OCI-LY7 (cell line): ENCODE measurements around the gene NELL1. TPM values are rescaled to one million over a fixed set of nuclear protein-coding genes. Genes with fewer than 3 reads are reported as not detected.

Source experiments
- BruUV-seq: library from RNA; stranded (reverse); fragments of 400-500 nt; replicated peaks from 2 replicates; lab custom pipeline; 2021; lab: Mats Ljungman, UMichigan
- CTCF ChIA-PET: fragments of 300-600 bp; sonication (Branson Sonifier 250); formaldehyde crosslinking; loops from one replicate; lab custom pipeline; 2022; ENCODE audit warnings: antibody characterized with exemption; ENCODE audit not compliant: unreplicated experiment; lab: Charles Lee
- POLR2A ChIA-PET: fragments of 300-600 bp; sonication (Branson Sonifier 250); formaldehyde crosslinking; loops from one replicate; lab custom pipeline; 2022; ENCODE audit warnings: antibody characterized with exemption; lab: Charles Lee
- DNase-seq: peaks from one replicate; pipeline ENCODE4 v3.0.0-alpha.2; 2015; ENCODE audit warnings: low spot score
- H2AFZ ChIP-seq: fragments of 200-600 bp; sonication (generic), shearing (Covaris generic); 2 replicates; pipeline ENCODE4 v1.6.1; 2014; ENCODE audit warnings: mild to moderate bottlenecking, antibody characterized with exemption, low read length, moderate library complexity
- H3K27ac ChIP-seq: fragments of 200-600 bp; sonication (generic); 2 replicates; pipeline ENCODE4 v1.5.1; 2014; ENCODE audit warnings: mixed run types, low read depth, mild to moderate bottlenecking, moderate library complexity, low read length, inconsistent platforms; ENCODE audit not compliant: poor library complexity, severe bottlenecking
- H3K36me3 ChIP-seq: fragments of 200-600 bp; sonication (generic); 2 replicates; pipeline ENCODE4 v1.6.1; 2014; ENCODE audit warnings: mild to moderate bottlenecking, antibody characterized with exemption, low read length, moderate library complexity, mixed read lengths; ENCODE audit not compliant: insufficient read depth
- H3K4me1 ChIP-seq: fragments of 200-600 bp; sonication (generic); 2 replicates; pipeline ENCODE4 v1.5.1; 2014; ENCODE audit warnings: mild to moderate bottlenecking, low read length; ENCODE audit not compliant: insufficient read depth, poor library complexity, severe bottlenecking
- H3K4me2 ChIP-seq: fragments of 200-600 bp; sonication (generic); 2 replicates; pipeline ENCODE4 v1.6.1; 2014; ENCODE audit warnings: mild to moderate bottlenecking, low read length
- H3K4me3 ChIP-seq: fragments of 200-600 bp; sonication (generic); 2 replicates; pipeline ENCODE4 v1.5.1; 2014; ENCODE audit warnings: mild to moderate bottlenecking, low read depth, low read length; ENCODE audit not compliant: poor library complexity, severe bottlenecking
- H3K79me2 ChIP-seq: fragments of 200-600 bp; sonication (generic); 2 replicates; pipeline ENCODE4 v1.6.1; 2016; ENCODE audit warnings: low read depth, mild to moderate bottlenecking, low read length, moderate library complexity, mixed read lengths; ENCODE audit not compliant: insufficient read depth
- H3K9me2 ChIP-seq: fragments of 200-600 bp; sonication (generic); 2 replicates; pipeline ENCODE4 v1.6.1; 2016; ENCODE audit warnings: mild to moderate bottlenecking, low read length, mixed read lengths; ENCODE audit not compliant: insufficient read depth
- H3K9me3 ChIP-seq: fragments of 200-600 bp; sonication (generic); 2 replicates; pipeline ENCODE4 v1.6.1; 2014; ENCODE audit warnings: mild to moderate bottlenecking, mixed run types, low read length, mixed read lengths
- H4K20me1 ChIP-seq: fragments of 200-600 bp; sonication (generic); 2 replicates; pipeline ENCODE4 v1.6.1; 2014; ENCODE audit warnings: mild to moderate bottlenecking, antibody characterized with exemption, low read length, moderate library complexity, mixed read lengths; ENCODE audit not compliant: insufficient read depth
- EZH2phosphoT487 ChIP-seq: fragments of 200-600 bp; sonication (generic); IDR thresholded peaks from 2 replicates; pipeline ENCODE4 v1.6.1; 2018; ENCODE audit warnings: low read depth, borderline replicate concordance, mild to moderate bottlenecking, mixed run types, antibody characterized with exemption, low read length, moderate library complexity, mixed read lengths
- intact Hi-C: fragments of 100-400 bp; cut with micrococcal nuclease; formaldehyde crosslinking; loops from one replicate; pipeline ENCODE4 v1.10.0; 2022; ENCODE audit not compliant: unreplicated experiment
- total RNA-seq, 2 experiments: library from RNA; depleted of rRNA in 1 of 2; stranded (reverse); fragments of >200 nt in 1 of 2; shearing (Covaris generic) in 1 of 2; gene quantifications; 2 replicates each; pipeline ENCODE4 v1.2.3, GENCODE V29; 2014 to 2022
- TF ChIP-seq, protein P1 (sequence below): fragments of 200-600 bp; sonication (generic); conservative IDR thresholded peaks from 2 replicates; pipeline ENCODE4 v1.5.1; 2014; ENCODE audit warnings: mild to moderate bottlenecking, antibody characterized with exemption, low read length, moderate library complexity, mixed read lengths

The NELL1 gene
- total RNA-seq, 2 experiments from 2014 or later, result not detected

- H3K4me2 ChIP-seq, result no peak overlapping the region
- no peaks in the 10 kb centered on the region for H3K4me1 ChIP-seq
- intact Hi-C loops, result no loop called here
- no peaks in the 10 kb centered on the region for H3K36me3 ChIP-seq
- no peaks in the 10 kb centered on the region for H3K9me2 ChIP-seq
- BruUV-seq, result no TSS peak
- H3K4me3 ChIP-seq, result no peak overlapping the region
- POLR2A ChIA-PET, result interaction anchor here (1.2 kb wide), 1 partner anchor 9 kb away, joined by 4 read pairs; no protein-coding TSS in a partner anchor
- H3K27ac ChIP-seq, result no peak overlapping the region
- H3K79me2 ChIP-seq, result no peaks in the 10 kb centered on the region
- CTCF ChIA-PET, result no interaction called here
- no peak for DNase-seq
- no peak overlapping the region for H2AFZ ChIP-seq
- no peak for TF ChIP-seq EZH2phosphoT487
- TF ChIP-seq, protein P1, sequence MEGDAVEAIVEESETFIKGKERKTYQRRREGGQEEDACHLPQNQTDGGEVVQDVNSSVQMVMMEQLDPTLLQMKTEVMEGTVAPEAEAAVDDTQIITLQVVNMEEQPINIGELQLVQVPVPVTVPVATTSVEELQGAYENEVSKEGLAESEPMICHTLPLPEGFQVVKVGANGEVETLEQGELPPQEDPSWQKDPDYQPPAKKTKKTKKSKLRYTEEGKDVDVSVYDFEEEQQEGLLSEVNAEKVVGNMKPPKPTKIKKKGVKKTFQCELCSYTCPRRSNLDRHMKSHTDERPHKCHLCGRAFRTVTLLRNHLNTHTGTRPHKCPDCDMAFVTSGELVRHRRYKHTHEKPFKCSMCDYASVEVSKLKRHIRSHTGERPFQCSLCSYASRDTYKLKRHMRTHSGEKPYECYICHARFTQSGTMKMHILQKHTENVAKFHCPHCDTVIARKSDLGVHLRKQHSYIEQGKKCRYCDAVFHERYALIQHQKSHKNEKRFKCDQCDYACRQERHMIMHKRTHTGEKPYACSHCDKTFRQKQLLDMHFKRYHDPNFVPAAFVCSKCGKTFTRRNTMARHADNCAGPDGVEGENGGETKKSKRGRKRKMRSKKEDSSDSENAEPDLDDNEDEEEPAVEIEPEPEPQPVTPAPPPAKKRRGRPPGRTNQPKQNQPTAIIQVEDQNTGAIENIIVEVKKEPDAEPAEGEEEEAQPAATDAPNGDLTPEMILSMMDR, result no peak
- no peaks in the 10 kb centered on the region for H3K9me3 ChIP-seq
- H4K20me1 ChIP-seq, result no peaks in the 10 kb centered on the region
Measured at GRCh38 chr11:21396342-21397008, 727.1 kb downstream of the NELL1 start.

DNA sequence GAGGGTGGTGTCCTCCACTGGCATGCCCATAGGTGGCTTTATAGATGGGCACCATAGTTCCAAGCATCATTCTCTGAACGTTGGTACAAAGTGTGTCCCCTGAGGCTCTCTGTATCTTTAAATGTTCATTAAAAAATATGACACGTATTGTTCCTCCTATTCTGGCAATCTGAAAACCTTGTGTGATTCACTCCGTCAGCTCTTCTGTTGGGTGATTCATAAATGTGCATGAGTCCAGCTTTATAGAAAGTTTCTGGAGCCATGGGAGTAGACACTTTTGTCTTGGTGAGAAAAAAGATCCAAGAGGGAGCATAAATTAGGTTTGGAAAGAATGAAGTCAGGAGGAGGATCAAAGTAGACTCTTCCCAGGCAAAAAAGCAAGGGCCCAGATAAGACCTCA, 728.8 kb downstream of the NELL1 start:
- POLR2A ChIA-PET, result no interaction called here

DNA sequence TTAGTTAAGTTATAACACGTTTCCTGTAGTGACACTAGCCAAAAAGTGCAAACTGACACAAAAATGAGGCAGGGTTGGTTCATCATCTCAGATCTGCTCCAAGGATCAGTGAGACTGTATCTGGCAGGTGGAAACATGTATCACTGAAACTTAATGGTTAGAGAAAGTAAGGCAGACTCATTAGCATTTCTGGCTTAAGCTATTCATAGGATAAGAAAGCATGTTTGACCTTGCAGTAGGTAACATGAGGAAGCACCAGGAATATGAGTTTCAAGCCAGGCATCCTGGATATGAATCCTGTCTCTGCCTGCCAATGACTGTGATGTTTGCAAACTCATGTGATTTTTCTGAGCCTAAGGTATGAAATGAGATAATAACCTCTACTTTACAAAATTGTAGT, 732.1 kb downstream of the NELL1 start:
- H3K4me1 ChIP-seq, result no peaks in the 10 kb centered on the region
- BruUV-seq, result no TSS peak
- ChIA-PET CTCF (no interaction called here), POLR2A (no interaction called here)
- no peaks in the 10 kb centered on the region for H3K36me3 ChIP-seq
- H3K4me2 ChIP-seq, result no peak overlapping the region
- no peak overlapping the region for H3K27ac ChIP-seq
- no peak for DNase-seq
- no peaks in the 10 kb centered on the region for H3K9me2 ChIP-seq
- intact Hi-C loops, result no loop called here
- H4K20me1 ChIP-seq, result no peaks in the 10 kb centered on the region
- no peaks in the 10 kb centered on the region for H3K9me3 ChIP-seq
- H3K79me2 ChIP-seq, result no peaks in the 10 kb centered on the region
- no peak overlapping the region for H3K4me3 ChIP-seq
- H2AFZ ChIP-seq, result no peak overlapping the region
- no peak for TF ChIP-seq EZH2phosphoT487
- TF ChIP-seq, protein P1, result no peak

More for the DNA sequence above, 728.8 kb downstream of the NELL1 start:
- H3K9me2 ChIP-seq, result no peaks in the 10 kb centered on the region
- H4K20me1 ChIP-seq, result no peaks in the 10 kb centered on the region
- no peak overlapping the region for H3K27ac ChIP-seq
- no peak overlapping the region for H2AFZ ChIP-seq
- no peaks in the 10 kb centered on the region for H3K9me3 ChIP-seq
- TF ChIP-seq EZH2phosphoT487, result no peak
- TF ChIP-seq, protein P1, result no peak
- CTCF ChIA-PET, result no interaction called here
- H3K36me3 ChIP-seq, result no peaks in the 10 kb centered on the region
- intact Hi-C loops, result no loop called here
- no peak overlapping the region for H3K4me3 ChIP-seq
- no peaks in the 10 kb centered on the region for H3K4me1 ChIP-seq
- no TSS peak for BruUV-seq
- DNase-seq, result no peak
- no peaks in the 10 kb centered on the region for H3K79me2 ChIP-seq
- H3K4me2 ChIP-seq, result no peak overlapping the region
